DMS153 treated with DMSO at 0.1 percent for 48 hours (cell line): ENCODE results near the gene SNX13.
"Not testable (repeated sequence)": the region's sequence is repeated elsewhere in the genome, so short reads cannot be mapped to it uniquely, and the experiment has no call there.

Experiments used
- DNase-seq: peaks from one replicate; lab custom pipeline; 2025; ENCODE audit not compliant: unreplicated experiment; lab: John Stamatoyannopoulos, UW

Gene SNX13

DNA sequence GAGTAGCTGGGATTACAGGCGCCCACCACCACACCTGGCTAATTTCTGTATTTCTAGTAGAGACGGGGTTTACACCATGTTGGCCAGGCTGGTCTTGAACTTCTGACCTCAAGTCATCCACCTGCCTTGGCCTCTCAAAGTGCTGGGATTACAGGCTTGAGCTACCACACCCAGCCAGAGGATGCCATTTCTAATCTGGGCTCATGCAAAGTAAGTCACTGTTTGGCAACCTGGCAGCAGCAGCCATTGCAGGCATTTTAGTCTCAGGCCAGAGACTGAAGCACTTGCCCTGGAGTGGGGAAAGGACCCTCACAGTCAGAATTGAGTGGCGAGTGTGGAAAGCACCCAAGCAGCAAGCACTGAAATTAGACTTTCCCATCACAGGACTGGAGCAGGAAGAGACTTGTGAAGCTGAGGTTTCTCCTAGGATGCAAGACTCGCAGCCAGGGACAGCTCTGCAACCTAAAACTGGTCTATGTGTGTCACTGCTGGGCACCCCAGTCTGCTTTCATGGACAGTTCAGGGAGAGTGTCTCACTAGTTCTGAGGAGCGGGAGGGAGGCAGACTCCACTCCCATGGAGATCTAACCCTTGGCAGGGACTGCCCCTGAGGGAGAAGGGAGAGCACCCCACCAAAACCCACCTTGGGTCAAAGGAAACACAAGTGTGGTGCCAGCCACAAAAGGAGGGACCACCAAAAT lies 27.6 kb downstream of the SNX13 start:
- no peak for DNase-seq

GRCh38 chr7:17912050-17912449 lies 28.2 kb downstream of the SNX13 start:
- no peak for DNase-seq

GRCh38 chr7:17910377-17910776 lies 29.9 kb downstream of the SNX13 start:
- no peak for DNase-seq

- DNase-seq = not testable (repeated sequence)
Observed at GRCh38 chr7:17909310-17909709, 31.0 kb downstream of the SNX13 start.

- DNase-seq = no peak
Observed at GRCh38 chr7:17907014-17907413, 33.3 kb downstream of the SNX13 start.

- no peak for DNase-seq
Observed at GRCh38 chr7:17903337-17903736, 37.0 kb downstream of the SNX13 start.

DNA sequence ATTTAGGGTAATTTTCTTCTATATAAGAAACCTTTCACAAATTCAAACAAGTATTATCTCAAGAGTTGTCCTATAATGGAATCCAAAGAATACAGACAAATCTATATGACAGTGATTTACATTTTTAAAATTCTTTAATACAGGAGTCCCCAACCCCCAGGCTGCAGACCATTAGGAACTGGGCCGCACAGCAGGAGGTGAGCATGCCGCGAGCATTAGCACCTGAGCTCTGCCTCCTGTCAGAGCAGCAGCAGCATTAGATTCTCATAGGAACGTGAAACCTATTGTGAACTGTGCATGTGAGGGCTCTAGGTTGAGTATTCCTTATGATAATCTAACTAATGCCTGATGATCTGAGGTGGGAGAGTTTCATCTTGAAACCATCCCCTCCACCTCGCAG lies 37.7 kb downstream of the SNX13 start:
- no peak for DNase-seq

DNA sequence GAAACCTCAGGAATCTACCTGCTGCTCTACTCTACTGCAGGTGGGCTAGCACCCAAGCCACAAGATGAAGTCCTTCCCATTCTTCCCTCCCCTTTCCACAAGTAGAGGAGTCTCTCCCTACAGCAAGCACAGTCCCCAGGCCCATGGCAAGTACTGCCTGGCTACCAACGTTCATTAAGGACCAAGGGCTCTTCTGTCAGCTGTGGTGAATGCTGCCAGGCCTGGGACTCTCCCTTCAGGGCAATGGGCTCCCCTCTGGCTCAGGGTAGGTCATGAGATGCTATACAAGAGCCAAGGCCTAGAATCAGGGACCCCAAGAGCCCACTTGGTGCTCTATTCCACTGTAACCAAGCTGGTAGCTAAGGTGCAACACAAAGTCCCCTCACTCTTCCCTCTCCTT lies 39.8 kb downstream of the SNX13 start:
- no peak for DNase-seq

GRCh38 chr7:17898111-17898510 lies 42.2 kb downstream of the SNX13 start:
- DNase-seq = no peak

GRCh38 chr7:17887286-17887685 lies 53.0 kb downstream of the SNX13 start:
- no peak for DNase-seq

GRCh38 chr7:17882685-17883084 lies 57.6 kb downstream of the SNX13 start:
- DNase-seq = no peak

GRCh38 chr7:17879075-17879661 lies 61.1 kb downstream of the SNX13 start:
- DNase-seq = no peak

GRCh38 chr7:17878627-17879026 lies 61.7 kb downstream of the SNX13 start:
- DNase-seq = no peak

DNA sequence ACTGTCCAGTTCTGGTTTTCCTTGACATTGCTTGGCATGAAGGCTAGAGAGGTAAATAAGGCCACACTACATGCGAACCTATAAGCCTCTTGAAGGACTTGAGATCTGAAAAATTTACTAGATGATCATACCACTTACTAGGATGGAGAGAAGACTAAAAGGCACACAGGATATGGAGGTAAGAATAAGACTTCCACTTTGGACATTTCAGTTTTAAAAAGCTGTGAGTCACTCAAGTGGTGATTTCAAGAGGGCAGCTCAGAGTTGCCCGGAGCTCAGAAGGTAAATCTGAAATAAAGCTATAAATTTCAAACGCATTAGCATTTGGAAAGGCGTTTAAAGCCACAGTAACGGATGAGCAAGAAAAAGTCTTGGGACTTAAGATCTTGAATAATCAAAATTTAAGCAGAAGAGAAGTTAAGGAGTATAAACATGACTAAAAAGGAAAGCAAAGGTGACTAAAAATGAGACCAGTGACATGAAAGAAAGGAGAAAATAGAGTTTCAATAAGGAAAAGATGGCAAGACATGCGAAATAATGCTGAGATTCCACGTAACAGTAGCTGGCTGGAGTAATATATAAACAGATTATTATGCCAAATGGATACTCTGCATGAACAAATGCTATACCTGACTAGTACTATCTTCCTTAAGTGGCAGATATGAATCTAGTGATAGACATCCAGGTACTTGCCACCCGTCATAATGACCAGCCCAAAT lies 68.3 kb downstream of the SNX13 start:
- no peak for DNase-seq

DNA sequence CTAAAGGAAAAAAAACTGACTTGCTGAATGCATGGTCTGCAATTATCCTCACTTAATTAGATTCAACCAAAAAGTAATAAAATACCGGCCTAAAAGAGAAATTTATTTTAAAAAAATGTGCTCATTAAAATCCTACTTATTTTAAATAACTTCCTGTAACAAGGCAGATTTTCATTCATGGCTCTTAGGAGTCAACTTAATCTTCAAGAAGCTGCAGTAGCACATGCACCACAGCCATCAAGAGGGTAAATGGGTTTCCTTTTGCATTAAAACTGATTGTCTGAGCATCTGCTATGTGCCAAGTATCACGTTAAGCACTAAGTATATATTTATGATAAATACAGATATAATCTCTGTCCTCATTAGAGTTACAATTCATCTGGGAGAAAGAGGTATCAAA lies 69.9 kb downstream of the SNX13 start:
- no peak for DNase-seq

- DNase-seq = no peak
Observed at GRCh38 chr7:17863809-17864143, 76.5 kb downstream of the SNX13 start.

- DNase-seq = no peak
Observed at GRCh38 chr7:17863095-17863808, 77.0 kb downstream of the SNX13 start.

DNA sequence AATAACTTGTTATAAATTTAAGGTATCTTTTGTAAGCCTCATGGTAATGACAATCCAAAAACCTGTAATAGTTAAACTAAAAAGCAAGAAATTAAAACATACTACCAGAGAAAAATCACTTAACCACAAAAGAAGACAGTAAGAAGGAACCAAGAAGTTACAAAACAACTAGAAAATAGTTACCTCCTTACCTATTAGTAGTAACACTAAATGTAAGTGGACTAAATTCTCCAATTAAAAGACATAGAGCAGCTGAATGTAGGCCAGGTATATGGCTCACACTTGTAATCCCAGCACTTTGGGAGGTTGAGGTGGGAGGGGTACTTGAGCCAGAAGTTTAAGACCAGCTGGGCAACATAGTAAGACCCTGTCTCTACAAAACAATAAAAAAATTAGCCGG lies 84.0 kb downstream of the SNX13 start:
- no peak for DNase-seq

GRCh38 chr7:17855202-17855601 lies 85.1 kb downstream of the SNX13 start:
- DNase-seq = no peak

DNA sequence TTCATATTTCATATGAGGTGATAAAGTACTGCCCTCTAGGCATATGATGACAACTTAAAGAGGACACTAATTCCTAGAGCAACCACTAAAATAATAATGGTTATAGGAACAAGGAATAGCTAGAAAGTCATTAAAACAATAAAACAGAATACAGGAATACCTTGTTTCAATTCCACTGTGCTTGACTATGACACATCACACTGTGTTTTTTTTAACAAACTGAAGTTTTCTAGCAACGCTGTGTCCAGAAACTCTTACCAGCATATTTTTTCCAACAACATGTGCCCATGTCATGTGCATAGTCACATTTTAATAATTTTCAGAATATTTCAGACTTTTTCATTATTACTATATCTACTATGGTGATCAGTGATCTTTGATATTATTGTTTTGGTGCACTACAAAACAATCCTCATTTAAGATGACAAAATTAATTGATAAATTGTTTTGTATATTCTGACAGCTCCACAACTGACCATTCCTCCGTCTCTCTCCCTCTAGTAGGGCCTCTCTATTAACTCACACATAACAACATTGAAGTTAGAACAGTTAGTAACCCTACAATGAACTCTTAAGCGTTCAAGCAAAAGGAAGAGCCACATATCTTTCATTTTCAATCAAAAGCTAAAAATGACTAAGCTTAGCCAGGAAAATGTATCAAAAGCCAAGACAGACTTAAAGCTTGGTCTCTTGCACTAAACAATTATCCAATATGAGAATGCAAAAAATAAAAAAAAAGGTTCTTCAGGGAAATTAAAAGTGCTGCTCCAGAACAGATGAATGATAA lies 85.8 kb downstream of the SNX13 start:
- no peak for DNase-seq

GRCh38 chr7:17852361-17852760 lies 87.9 kb downstream of the SNX13 start:
- no peak for DNase-seq
